ENCODE data around the gene ID3.

- TF ChIP-seq CTCF (IDR thresholded peaks at IDR 0.05) (no peak), POLR2A (IDR thresholded peaks at IDR 0.05) (no peak)
Measured at GRCh38 chr1:23555986-23556634, 3.2 kb downstream of the ID3 start.

All from stomach (tissue), 4 donors.